Measurements from ENCODE around the gene PIGW.
"Not testable (repeated sequence)": the region's sequence is repeated elsewhere in the genome, so short reads cannot be mapped to it uniquely, and the experiment has no call there.

The PIGW gene

GRCh38 chr17:36506831-36507230, 28.0 kb upstream of the PIGW start:
- DNase-seq = no peak
- in situ Hi-C loops (cut with MboI; ENCODE audit: low pct_unique_long_range_greater_than_20kb, low sequenced_read_pairs) = no loop called here

- no peak for DNase-seq
- in situ Hi-C loops (cut with MboI; ENCODE audit: low pct_unique_long_range_greater_than_20kb, low sequenced_read_pairs) = no loop called here
These were observed 27.5 kb upstream of the PIGW start for GRCh38 chr17:36507266-36507665.

DNA sequence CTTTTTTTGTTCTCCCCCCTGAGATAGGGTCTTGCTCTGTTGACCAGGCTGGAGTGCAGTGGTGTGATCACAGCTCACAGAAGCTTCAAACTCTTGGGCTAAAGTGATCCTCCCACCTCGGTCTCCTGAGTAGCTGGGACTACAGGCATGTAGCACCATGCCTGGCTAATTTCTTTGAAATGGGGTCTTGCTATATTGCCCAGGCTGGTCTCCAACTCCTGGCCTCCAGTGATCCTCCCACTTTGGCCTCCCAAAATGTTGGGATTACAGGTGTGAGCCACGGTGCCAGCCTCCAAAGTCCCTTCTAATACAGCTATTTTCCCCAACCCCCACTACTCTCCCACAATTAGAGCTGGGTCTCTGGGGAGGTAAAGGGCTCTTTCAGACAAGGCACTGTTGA, 26.3 kb upstream of the PIGW start:
- in situ Hi-C loops (cut with MboI; ENCODE audit: low pct_unique_long_range_greater_than_20kb, low sequenced_read_pairs); DNase-seq: not testable (repeated sequence)

DNA sequence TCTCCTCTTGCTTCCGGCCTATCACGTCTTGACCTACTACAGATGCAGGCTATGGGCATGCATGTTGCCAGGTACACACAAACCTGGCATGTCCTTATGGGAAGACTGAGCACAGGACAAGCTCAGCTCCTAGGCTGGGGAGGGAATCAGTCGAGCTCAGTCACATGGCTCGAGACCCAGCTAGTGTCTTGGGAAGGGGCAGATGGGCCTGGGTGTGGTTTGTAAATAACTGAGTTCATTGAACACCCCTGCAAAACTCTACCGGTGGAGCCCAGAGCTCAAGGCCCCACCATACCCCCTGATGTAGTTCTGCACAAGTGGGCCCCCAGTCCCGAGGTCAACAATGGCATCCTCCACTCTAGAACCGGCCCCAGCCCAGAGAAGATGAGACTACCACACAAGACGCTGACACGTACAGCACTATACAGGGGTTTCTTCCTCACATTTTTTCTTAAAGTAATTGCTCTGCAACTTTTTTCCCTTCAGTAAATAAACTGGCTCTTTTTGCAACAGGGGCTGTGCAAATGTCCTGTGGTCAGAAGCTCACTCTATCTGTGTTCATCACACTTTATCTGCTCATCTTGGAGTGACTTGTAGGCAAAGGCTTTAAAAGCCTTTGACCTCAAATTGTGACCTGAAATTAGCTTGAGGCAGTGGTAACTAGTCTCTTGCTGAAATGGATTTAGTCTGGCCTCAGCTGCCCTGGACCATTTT, 25.4 kb upstream of the PIGW start:
- DNase-seq = no peak
- in situ Hi-C loops (cut with MboI; ENCODE audit: low pct_unique_long_range_greater_than_20kb, low sequenced_read_pairs) = no loop called here

- no peak for DNase-seq
- in situ Hi-C loops (cut with MboI; ENCODE audit: low pct_unique_long_range_greater_than_20kb, low sequenced_read_pairs) = no loop called here
These were observed 24.2 kb upstream of the PIGW start for GRCh38 chr17:36510636-36511035.

GRCh38 chr17:36511216-36511615, 23.6 kb upstream of the PIGW start:
- in situ Hi-C loops (cut with MboI; ENCODE audit: low pct_unique_long_range_greater_than_20kb, low sequenced_read_pairs) = no loop called here

GRCh38 chr17:36512641-36513040, 22.1 kb upstream of the PIGW start:
- in situ Hi-C loops (cut with MboI; ENCODE audit: low pct_unique_long_range_greater_than_20kb, low sequenced_read_pairs) = no loop called here
- no peak for DNase-seq

More at GRCh38 chr17:36511216-36511615, 23.6 kb upstream of the PIGW start:
- no peak for DNase-seq

DNA sequence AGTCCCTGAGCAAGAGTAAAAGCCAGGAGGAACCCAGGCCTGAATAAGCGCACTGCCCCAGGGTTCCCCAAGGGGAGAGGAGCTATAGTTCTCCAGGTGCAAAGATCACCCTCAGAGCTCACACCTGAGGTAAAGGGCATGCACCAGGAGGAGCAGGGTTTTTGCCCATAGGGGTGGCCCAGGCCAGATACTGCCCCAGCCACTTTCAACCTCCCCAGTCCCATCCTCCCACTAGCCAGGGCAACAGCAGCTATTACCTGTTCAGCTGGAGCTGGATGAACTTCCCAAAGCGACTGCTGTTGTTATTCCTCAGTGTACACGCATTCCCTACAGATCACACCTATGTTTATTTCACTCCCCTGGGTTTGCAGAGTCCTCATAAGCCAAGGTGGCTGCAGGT, 19.9 kb upstream of the PIGW start:
- in situ Hi-C loops (cut with MboI; ENCODE audit: low pct_unique_long_range_greater_than_20kb, low sequenced_read_pairs) = no loop called here
- DNase-seq = no peak

DNA sequence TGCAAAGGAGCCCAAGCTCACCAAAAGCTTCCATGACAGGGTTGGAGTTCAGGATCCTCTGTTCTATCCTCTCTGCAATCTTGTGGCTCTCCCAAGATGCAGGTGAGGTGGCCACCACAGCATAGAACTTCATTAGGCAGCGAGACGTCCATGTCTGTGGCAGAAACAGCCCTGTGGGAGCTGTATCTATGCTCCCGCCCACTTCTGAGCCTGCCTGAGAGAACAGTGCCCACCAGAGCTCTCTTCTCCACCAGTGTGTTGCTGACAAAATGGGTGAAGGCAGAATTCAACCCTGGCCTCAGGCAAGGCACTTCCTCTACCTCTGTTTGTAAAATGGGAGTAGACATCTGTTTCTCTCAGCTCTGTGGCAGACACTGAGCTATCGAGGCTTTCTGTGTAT, 18.9 kb upstream of the PIGW start:
- in situ Hi-C loops (cut with MboI; ENCODE audit: low pct_unique_long_range_greater_than_20kb, low sequenced_read_pairs) = no loop called here
- DNase-seq = no peak

DNA sequence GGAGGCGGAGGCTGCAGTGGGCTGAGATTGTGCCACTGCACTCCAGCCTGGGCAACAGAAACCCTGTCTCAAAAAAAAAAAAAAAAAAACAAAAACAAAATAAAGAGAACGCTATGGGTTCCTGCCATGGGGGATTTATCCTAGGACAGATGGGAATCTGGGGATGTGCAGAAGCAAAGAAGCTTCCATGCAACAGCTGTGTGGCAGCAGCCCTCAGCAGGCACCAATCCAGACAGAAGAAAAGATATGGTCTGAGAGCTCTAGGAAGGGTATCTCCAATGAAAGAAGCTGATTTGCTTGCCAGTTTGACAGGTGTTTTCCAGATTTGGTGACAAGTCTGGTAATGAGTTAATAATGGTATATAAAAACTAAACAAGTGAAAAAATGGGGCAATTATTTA, 11.7 kb upstream of the PIGW start:
- in situ Hi-C loops (cut with MboI; ENCODE audit: low pct_unique_long_range_greater_than_20kb, low sequenced_read_pairs) = no loop called here
- no peak for DNase-seq

- DNase-seq = no peak
- in situ Hi-C loops (cut with MboI; ENCODE audit: low pct_unique_long_range_greater_than_20kb, low sequenced_read_pairs) = no loop called here
These were observed 10.3 kb upstream of the PIGW start for GRCh38 chr17:36524428-36524876.

DNA sequence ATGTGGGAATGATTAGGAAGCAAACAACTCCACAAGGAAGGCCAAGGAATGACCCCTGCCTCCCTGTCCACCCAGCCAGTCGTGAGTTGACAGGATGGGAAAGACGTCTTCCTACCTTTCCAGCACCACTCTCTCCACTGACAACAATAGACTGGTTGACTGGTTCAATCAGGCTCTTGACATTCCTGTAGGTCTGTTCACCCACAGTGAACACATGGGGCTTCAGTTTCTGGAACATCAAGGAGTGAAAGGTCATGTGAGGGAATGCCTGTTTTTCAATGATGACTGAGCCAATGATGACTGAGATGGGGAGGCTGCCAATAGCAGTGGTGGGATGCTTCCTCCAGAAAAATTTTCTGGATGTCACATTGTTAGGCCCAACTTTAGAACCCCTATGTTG, 9.7 kb upstream of the PIGW start:
- DNase-seq = no peak
- in situ Hi-C loops (cut with MboI; ENCODE audit: low pct_unique_long_range_greater_than_20kb, low sequenced_read_pairs) = no loop called here

GRCh38 chr17:36525888-36526287, 8.9 kb upstream of the PIGW start:
- DNase-seq = no peak
- in situ Hi-C loops (cut with MboI; ENCODE audit: low pct_unique_long_range_greater_than_20kb, low sequenced_read_pairs) = no loop called here

DNA sequence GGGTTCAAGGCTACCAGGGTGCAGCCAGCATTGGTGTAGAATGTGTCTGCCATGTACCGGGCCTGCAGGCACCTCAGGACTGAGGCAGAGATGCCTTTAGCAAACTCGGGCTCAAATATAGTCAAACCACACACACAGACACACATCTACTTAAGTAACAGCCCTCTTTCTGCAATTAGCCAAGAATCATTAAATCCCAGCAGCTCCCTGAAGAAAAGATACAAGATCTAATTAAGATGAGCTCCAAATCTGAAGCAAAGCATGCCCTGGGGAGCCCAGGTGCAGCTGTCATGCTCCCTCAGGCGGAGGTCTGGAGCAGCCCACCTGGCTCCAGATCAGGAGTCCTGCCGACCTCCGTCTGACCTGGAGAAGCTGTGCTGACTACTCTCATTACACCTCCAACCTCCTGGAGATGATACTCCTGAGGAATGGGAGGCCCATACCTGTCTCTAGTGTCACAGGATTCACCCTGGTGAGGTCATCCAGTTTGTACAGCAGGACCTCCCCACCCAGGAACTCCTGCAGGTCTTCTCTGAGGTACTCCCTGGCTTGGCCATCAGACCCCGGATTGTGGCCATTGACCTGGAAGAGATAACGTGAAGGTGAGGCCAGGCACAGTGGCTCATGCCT, 7.1 kb upstream of the PIGW start:
- in situ Hi-C loops (cut with MboI; ENCODE audit: low pct_unique_long_range_greater_than_20kb, low sequenced_read_pairs) = no loop called here
- DNase-seq = no peak

GRCh38 chr17:36529121-36529520, 5.7 kb upstream of the PIGW start:
- DNase-seq = peak; percentile 12
- in situ Hi-C loops (cut with MboI; ENCODE audit: low pct_unique_long_range_greater_than_20kb, low sequenced_read_pairs) = no loop called here

DNA sequence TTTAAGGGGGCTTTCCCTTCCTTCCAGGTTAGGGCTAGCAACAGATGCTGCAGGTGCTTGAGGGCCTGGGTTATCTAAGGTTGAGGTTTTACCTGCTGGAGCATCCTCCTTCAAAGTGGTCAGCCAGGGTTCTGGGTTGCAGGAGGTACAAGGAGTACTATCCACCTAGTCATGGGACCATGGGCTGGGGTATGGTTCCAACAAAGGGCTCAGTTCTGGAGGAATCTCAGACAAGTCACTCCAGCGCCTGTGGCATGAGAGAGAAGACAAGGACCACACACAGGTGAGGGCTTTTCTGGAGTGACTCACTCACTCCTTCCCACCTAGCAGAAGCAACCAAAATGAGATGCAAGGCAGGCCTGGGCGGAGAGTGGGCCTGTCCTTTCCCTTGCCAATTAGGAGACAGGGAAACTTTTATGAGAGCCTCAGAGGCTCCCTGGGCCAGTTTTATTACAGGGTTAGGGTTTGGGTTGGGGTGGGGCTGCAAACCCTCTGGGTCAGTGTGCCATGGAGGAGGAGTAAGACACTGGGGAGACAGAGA, 2.3 kb upstream of the PIGW start:
- in situ Hi-C loops (cut with MboI; ENCODE audit: low pct_unique_long_range_greater_than_20kb, low sequenced_read_pairs) = no loop called here
- no peak for DNase-seq

- in situ Hi-C loops (cut with MboI; ENCODE audit: low pct_unique_long_range_greater_than_20kb, low sequenced_read_pairs) = no loop called here
- DNase-seq = peak; percentile 64
These were observed 600 bp upstream of the PIGW start for GRCh38 chr17:36533935-36534839.

DNA sequence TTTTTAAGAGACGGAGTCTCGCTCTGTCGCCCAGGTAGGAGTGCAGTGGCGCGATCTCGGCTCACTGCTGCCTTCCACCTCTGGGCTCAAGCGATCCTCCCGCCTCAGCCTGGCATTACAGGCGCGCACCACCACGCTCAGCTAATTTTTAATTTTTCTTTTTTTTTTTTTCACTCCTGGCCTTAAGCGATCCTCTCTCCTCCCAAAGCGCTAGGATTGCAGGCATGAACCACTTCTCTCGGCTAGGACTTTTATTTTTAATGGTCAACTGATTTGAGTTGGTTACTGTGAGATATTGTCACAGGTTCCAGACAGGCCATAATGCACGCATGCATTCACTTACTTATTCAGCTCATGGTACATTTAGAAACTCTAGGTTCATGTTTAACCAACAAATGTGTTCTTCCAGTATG, 888 bp downstream of the PIGW start:
- no peak for DNase-seq
- in situ Hi-C loops (cut with MboI; ENCODE audit: low pct_unique_long_range_greater_than_20kb, low sequenced_read_pairs) = no loop called here

GRCh38 chr17:36540696-36541095, 5.9 kb downstream of the PIGW start:
- no peak for DNase-seq
- in situ Hi-C loops (cut with MboI; ENCODE audit: low pct_unique_long_range_greater_than_20kb, low sequenced_read_pairs) = no loop called here

GRCh38 chr17:36542755-36543154, 8.0 kb downstream of the PIGW start:
- in situ Hi-C loops (cut with MboI; ENCODE audit: low pct_unique_long_range_greater_than_20kb, low sequenced_read_pairs) = no loop called here
- DNase-seq = no peak

All from KBM-7 (cell line).